Hematopoietic multipotent progenitor cell treated with erythropoietin and hydrocortisone succinate and interleukin-3 and kit ligand, for 17 days (in vitro differentiated cells): ENCODE results near the gene TEX13D.
A peak's percentile ranks its signal among the peaks of the same experiment; 100 is the strongest.

Source experiments
- DNase-seq: peaks from one replicate; pipeline ENCODE4 v3.0.0-alpha.2; 2015; ENCODE audit warnings: low spot score

Gene TEX13D

GRCh38 chrX:124348182-124348581, 15.7 kb downstream of the TEX13D start:
- DNase-seq, result no peak

- peak; percentile 5 for DNase-seq
Observed at GRCh38 chrX:124348885-124349453, 16.5 kb downstream of the TEX13D start.

- DNase-seq, result no peak
Observed at GRCh38 chrX:124354648-124355047, 22.2 kb downstream of the TEX13D start.

GRCh38 chrX:124358800-124359383, 26.4 kb downstream of the TEX13D start:
- no peak for DNase-seq

- no peak for DNase-seq
Observed at GRCh38 chrX:124362072-124362471, 29.6 kb downstream of the TEX13D start.

GRCh38 chrX:124362761-124363160, 30.3 kb downstream of the TEX13D start:
- DNase-seq, result no peak

- DNase-seq, result no peak
Observed at GRCh38 chrX:124369722-124370121, 37.3 kb downstream of the TEX13D start.

GRCh38 chrX:124373348-124373747, 40.9 kb downstream of the TEX13D start:
- no peak for DNase-seq

GRCh38 chrX:124378643-124379042, 46.2 kb downstream of the TEX13D start:
- DNase-seq, result no peak

- DNase-seq, result no peak
Observed at GRCh38 chrX:124383354-124383753, 50.9 kb downstream of the TEX13D start.

- no peak for DNase-seq
Observed at GRCh38 chrX:124386401-124386800, 53.9 kb downstream of the TEX13D start.
